IMR-90 (cell line): ENCODE data around the gene KRT86. TPM values are rescaled to one million over a fixed set of nuclear protein-coding genes. Genes with fewer than 3 reads are reported as not detected.

Experiments used
- ATAC-seq: fragments of 200-7000 bp; cut with Tn5 transposase; 2 replicates; pipeline ENCODE4 v1.9.1; 2020; ENCODE audit warnings: low read depth, mild to moderate bottlenecking, moderate library complexity
- BruUV-seq: library from RNA; stranded (reverse); fragments of 400-500 nt; replicated peaks from 2 replicates; lab custom pipeline; 2021; lab: Mats Ljungman, UMichigan
- CTCF ChIA-PET: fragments of 300-600 bp; formaldehyde crosslinking; extraction: SDS; loops from one replicate; lab custom pipeline; 2021; ENCODE audit warnings: antibody characterized with exemption; lab: Yijun Ruan, JAX
- POLR2A ChIA-PET: fragments of 300-600 bp; sonication (Branson Sonifier 250); formaldehyde crosslinking; loops from one replicate; lab custom pipeline; 2022; ENCODE audit warnings: antibody characterized with exemption; ENCODE audit not compliant: unreplicated experiment; lab: Charles Lee
- DNase-seq: peaks from one replicate; pipeline ENCODE4 v3.0.0; 2013
- H2AFZ ChIP-seq: replicated peaks from 2 replicates; pipeline ENCODE3; 2013; ENCODE audit warnings: low read length, mild to moderate bottlenecking; ENCODE audit not compliant: poor library complexity
- H2AK5ac ChIP-seq: 2 replicates; pipeline ENCODE4 v1.6.1; 2013; ENCODE audit warnings: low read depth, low read length, inconsistent platforms
- H2AK9ac ChIP-seq: replicated peaks from 2 replicates; pipeline ENCODE3; 2013; ENCODE audit warnings: mild to moderate bottlenecking, low read depth, low read length, moderate library complexity; ENCODE audit not compliant: poor library complexity
- H2BK120ac ChIP-seq: 2 replicates; pipeline ENCODE4 v1.6.1; 2013; ENCODE audit warnings: low read depth, low read length, inconsistent platforms
- H2BK15ac ChIP-seq: 3 replicates; pipeline ENCODE4 v1.6.1; 2013; ENCODE audit warnings: low read depth, low read length, inconsistent platforms
- H2BK20ac ChIP-seq: 2 replicates; pipeline ENCODE4 v1.6.1; 2013; ENCODE audit warnings: low read depth, mild to moderate bottlenecking, inconsistent platforms, low read length, moderate library complexity
- H2BK5ac ChIP-seq: 2 replicates; pipeline ENCODE4 v1.6.1; 2013; ENCODE audit warnings: mild to moderate bottlenecking, low read depth, low read length, inconsistent platforms; ENCODE audit not compliant: poor library complexity, severe bottlenecking
- H3K14ac ChIP-seq: replicated peaks from 2 replicates; pipeline ENCODE4 v1.6.1; 2013; ENCODE audit warnings: low read depth, low read length, inconsistent platforms
- H3K18ac ChIP-seq: 2 replicates; pipeline ENCODE4 v1.6.1; 2013; ENCODE audit warnings: low read depth, low read length, control low read depth
- H3K23ac ChIP-seq: 2 replicates; pipeline ENCODE4 v1.6.1; 2013; ENCODE audit warnings: low read depth, low read length, inconsistent platforms
- H3K27ac ChIP-seq: 2 replicates; pipeline ENCODE4 v1.5.1; 2013; ENCODE audit warnings: mild to moderate bottlenecking, control low read depth, low read length; ENCODE audit not compliant: insufficient read depth
- H3K27me3 ChIP-seq: 2 replicates; pipeline ENCODE4 v1.6.1; 2013; ENCODE audit warnings: low read length; ENCODE audit not compliant: control insufficient read depth, insufficient read depth
- H3K36me3 ChIP-seq: 2 replicates; pipeline ENCODE4 v1.6.1; 2013; ENCODE audit warnings: low read length, mixed read lengths; ENCODE audit not compliant: control insufficient read depth, insufficient read depth
- H3K4ac ChIP-seq: 2 replicates; pipeline ENCODE4 v1.6.1; 2013; ENCODE audit warnings: low read depth, low read length, inconsistent platforms
- H3K4me1 ChIP-seq: 2 replicates; pipeline ENCODE4 v1.6.1; 2013; ENCODE audit warnings: low read length, mixed read lengths; ENCODE audit not compliant: control insufficient read depth, insufficient read depth
- H3K4me2 ChIP-seq: 2 replicates; pipeline ENCODE4 v1.6.1; 2013; ENCODE audit warnings: low read depth, mild to moderate bottlenecking, control low read depth, low read length, moderate library complexity
- H3K4me3 ChIP-seq: 2 replicates; pipeline ENCODE4 v1.5.1; 2013; ENCODE audit warnings: low read depth, mild to moderate bottlenecking, control low read depth, low read length, moderate library complexity; ENCODE audit not compliant: insufficient read depth
- H3K56ac ChIP-seq: 2 replicates; pipeline ENCODE4 v1.6.1; 2013; ENCODE audit warnings: low read length, inconsistent platforms; ENCODE audit not compliant: insufficient read depth; ENCODE audit errors: extremely low read depth
- H3K79me1 ChIP-seq, 2 experiments: 2 replicates each; pipeline ENCODE4 v1.6.1; 2013; ENCODE audit warnings: low read length in 2 of 2, inconsistent platforms in 1 of 2, low read depth in 1 of 2
- H3K9ac ChIP-seq: 2 replicates; pipeline ENCODE4 v1.6.1; 2013; ENCODE audit warnings: low read depth, low read length, control low read depth
- H3K9me1 ChIP-seq: 2 replicates; pipeline ENCODE4 v1.6.1; 2013; ENCODE audit warnings: low read length, inconsistent platforms; ENCODE audit not compliant: insufficient read depth
- H3K9me3 ChIP-seq: 2 replicates; pipeline ENCODE4 v1.6.1; 2013; ENCODE audit warnings: low read length; ENCODE audit not compliant: control insufficient read depth, insufficient read depth
- H4K20me1 ChIP-seq: 2 replicates; pipeline ENCODE4 v1.6.1; 2013; ENCODE audit warnings: low read length, inconsistent platforms; ENCODE audit not compliant: insufficient read depth
- H4K5ac ChIP-seq: 2 replicates; pipeline ENCODE4 v1.6.1; 2013; ENCODE audit warnings: mild to moderate bottlenecking, low read depth, low read length, control low read depth
- H4K8ac ChIP-seq, 2 experiments: 2 replicates each; pipeline ENCODE4 v1.6.1; 2013; ENCODE audit warnings: low read depth in 2 of 2, low read length in 2 of 2, control low read depth in 1 of 2, inconsistent platforms in 1 of 2
- H4K91ac ChIP-seq: 2 replicates; pipeline ENCODE4 v1.6.1; 2013; ENCODE audit warnings: low read depth, low read length, inconsistent platforms; ENCODE audit not compliant: insufficient read depth
- ELK1 ChIP-seq: fragments of 150-350 bp; IDR thresholded peaks from 2 replicates; pipeline ENCODE4 v1.6.1; 2016; ENCODE audit warnings: low read depth, mild to moderate bottlenecking, low read length, moderate library complexity, borderline replicate concordance
- SMC3 ChIP-seq: fragments of 150-350 bp; IDR thresholded peaks from 2 replicates; pipeline ENCODE4 v1.6.1; 2016; ENCODE audit warnings: low read depth, mild to moderate bottlenecking, antibody characterized with exemption, low read length, moderate library complexity
- WGBS, 2 experiments: methylation state at CpG; one replicate each; pipeline versions ENCODE4 v1.1.5 to v1.1.7; 2013; ENCODE audit warnings: missing lambda C conversion rate in 2 of 2; ENCODE audit not compliant: insufficient read length in 1 of 2; ENCODE audit errors: extremely low coverage in 2 of 2; 5-methylcytosine and 5-hydroxymethylcytosine counted together
- dilution Hi-C: fragments of 300-500 bp; cut with HindIII; formaldehyde crosslinking; loops from one replicate; pipeline ENCODE4 v1.14.3; 2018; ENCODE audit warnings: low sequenced_read_pairs; ENCODE audit not compliant: unreplicated experiment
- in situ Hi-C: fragments of 300-500 bp; cut with MboI; formaldehyde crosslinking; loops from 3 replicates; pipeline ENCODE4 v1.14.3; 2019; ENCODE audit warnings: low sequenced_read_pairs, inconsistent platforms, mixed read lengths
- intact Hi-C: fragments of 100-400 bp; cut with micrococcal nuclease; formaldehyde crosslinking; loops from 2 replicates; pipeline ENCODE4 v1.10.0; 2022
- polyA plus RNA-seq, 3 experiments: library from polyadenylated mRNA; depleted of rRNA; stranded (reverse); fragments of >200 nt; gene quantifications; 2 replicates each; pipeline ENCODE4 v1.2.3, GENCODE V29; 2012; ENCODE audit warnings: low replicate concordance in 1 of 3
- total RNA-seq: library from RNA; depleted of rRNA; stranded (reverse); fragments of >200 nt; gene quantifications from 2 replicates; pipeline ENCODE4 v1.2.3, GENCODE V29; 2012; rRNA removed

KRT86 gene
- total and polyA plus RNA-seq, 2 of the 4 experiments (the other 2 are of a cell fraction), result not detected

GRCh38 chr12:52356762-52357580, 82.5 kb downstream of the KRT86 start:
- no peak overlapping the region for H3K27ac ChIP-seq
- no TSS peak for BruUV-seq
- no peak for ATAC-seq
- no peak overlapping the region for H2AFZ ChIP-seq
- dilution Hi-C loops, result no loop called here
- no peak overlapping the region for H4K5ac ChIP-seq
- no peak overlapping the region for H4K8ac ChIP-seq
- peaks cover 44% of the 10 kb centered on the region for H3K27me3 ChIP-seq
- H3K4ac ChIP-seq, result no peak overlapping the region
- WGBS, 2 experiments, result 83% methylated on average over 10 of the region's 20 CpGs; no CpG with 5 or more reads in 1 of the 2 experiments
- no peaks in the 10 kb centered on the region for H3K9me1 ChIP-seq
- H3K4me1 ChIP-seq, result no peaks in the 10 kb centered on the region
- intact Hi-C loops, result no loop called here
- POLR2A ChIA-PET, result no interaction called here
- H2BK15ac ChIP-seq, result no peak overlapping the region
- no peak overlapping the region for H3K56ac ChIP-seq
- H3K9ac ChIP-seq, result no peak overlapping the region
- no peak overlapping the region for H3K14ac ChIP-seq
- no peak overlapping the region for H3K4me2 ChIP-seq
- H3K23ac ChIP-seq, result no peak overlapping the region
- no peaks in the 10 kb centered on the region for H3K9me3 ChIP-seq
- DNase-seq, result no peak
- H4K91ac ChIP-seq, result no peak overlapping the region
- CTCF ChIA-PET, result no interaction called here
- TF ChIP-seq ELK1, result no peak
- no peak for TF ChIP-seq SMC3
- no peak overlapping the region for H3K4me3 ChIP-seq
- H3K79me1 ChIP-seq, result no peaks in the 10 kb centered on the region
- no peak overlapping the region for H2BK20ac ChIP-seq
- no peak overlapping the region for H2AK5ac ChIP-seq
- no peak overlapping the region for H2BK120ac ChIP-seq
- H3K36me3 ChIP-seq, result no peaks in the 10 kb centered on the region
- no peak overlapping the region for H2AK9ac ChIP-seq
- in situ Hi-C loops, result no loop called here
- H2BK5ac ChIP-seq, result no peak overlapping the region
- no peaks in the 10 kb centered on the region for H4K20me1 ChIP-seq
- H3K18ac ChIP-seq, result no peak overlapping the region

Other genes starting within 250 kb of the KRT86 start
- 6.6 and 23.1 TPM in 2 replicates for gene NR4A1, start 223.2 kb upstream of the KRT86 start, total RNA-seq
- gene NR4A1, start 223.2 kb upstream of the KRT86 start, polyA plus RNA-seq (2012; rRNA removed), result 34.1 and 120 TPM in 2 replicates
- gene ATG101, start 204.7 kb upstream of the KRT86 start, total RNA-seq, result 158 and 167 TPM in 2 replicates
- 93.9 and 113 TPM in 2 replicates for gene ATG101, start 204.7 kb upstream of the KRT86 start, polyA plus RNA-seq (2012; rRNA removed)
- not detected in 2 replicates for gene SMIM41, start 194.9 kb upstream of the KRT86 start, total RNA-seq
- gene SMIM41, start 194.9 kb upstream of the KRT86 start, polyA plus RNA-seq (2012; rRNA removed), result not detected in 2 replicates
- gene KRT80, start 82.6 kb upstream of the KRT86 start, total RNA-seq, result 0.54 and 0.56 TPM in 2 replicates
- gene KRT80, start 82.6 kb upstream of the KRT86 start, polyA plus RNA-seq (2012; rRNA removed), result 3.4 TPM in 2 replicates
- 0.54 and 1.4 TPM in 2 replicates for gene KRT7, start 41.4 kb upstream of the KRT86 start, total RNA-seq
- gene KRT7, start 41.4 kb upstream of the KRT86 start, polyA plus RNA-seq (2012; rRNA removed), result 1.4 and 1.7 TPM in 2 replicates
- under 0.01 TPM in 2 replicates for gene KRT81, start 16.9 kb downstream of the KRT86 start, total RNA-seq
- 0.05 and 0.29 TPM in 2 replicates for gene KRT81, start 16.9 kb downstream of the KRT86 start, polyA plus RNA-seq (2012; rRNA removed)
- gene KRT83, start 46.8 kb downstream of the KRT86 start, total RNA-seq, result not detected in 2 replicates
- gene KRT83, start 46.8 kb downstream of the KRT86 start, polyA plus RNA-seq (2012; rRNA removed), result not detected in 2 replicates
- not detected in 2 replicates for gene KRT85, start 92.8 kb downstream of the KRT86 start, total RNA-seq
- not detected in 2 replicates for gene KRT85, start 92.8 kb downstream of the KRT86 start, polyA plus RNA-seq (2012; rRNA removed)
- gene KRT84, start 111.0 kb downstream of the KRT86 start, total RNA-seq, result not detected in 2 replicates
- not detected in 2 replicates for gene KRT84, start 111.0 kb downstream of the KRT86 start, polyA plus RNA-seq (2012; rRNA removed)
- not detected in 2 replicates for gene KRT82, start 131.7 kb downstream of the KRT86 start, total RNA-seq
- gene KRT82, start 131.7 kb downstream of the KRT86 start, polyA plus RNA-seq (2012; rRNA removed), result not detected in 2 replicates
- gene KRT75, start 159.7 kb downstream of the KRT86 start, total RNA-seq, result not detected in 2 replicates
- gene KRT75, start 159.7 kb downstream of the KRT86 start, polyA plus RNA-seq (2012; rRNA removed), result not detected in 2 replicates
- gene KRT6B, start 177.5 kb downstream of the KRT86 start, total RNA-seq, result not detected in 2 replicates
- not detected in 2 replicates for gene KRT6B, start 177.5 kb downstream of the KRT86 start, polyA plus RNA-seq (2012; rRNA removed)
- gene KRT6C, start 199.2 kb downstream of the KRT86 start, total RNA-seq, result not detected in 2 replicates
- not detected in 2 replicates for gene KRT6C, start 199.2 kb downstream of the KRT86 start, polyA plus RNA-seq (2012; rRNA removed)
- not detected in 2 replicates for gene KRT6A, start 218.6 kb downstream of the KRT86 start, total RNA-seq
- gene KRT6A, start 218.6 kb downstream of the KRT86 start, polyA plus RNA-seq (2012; rRNA removed), result not detected in 2 replicates
- gene KRT5, start 245.7 kb downstream of the KRT86 start, total RNA-seq, result not detected in 2 replicates
- gene KRT5, start 245.7 kb downstream of the KRT86 start, polyA plus RNA-seq (2012; rRNA removed), result not detected in 2 replicates